Stimulated activated CD4-positive, alpha-beta T cell treated with anti-CD3 and anti-CD28 coated beads, Interleukin-1b, Interleukin-23, amount 100 ng/mL, for 24 hours (primary cell): ENCODE measurements around the gene TMEM253.
A peak's percentile ranks its signal among the peaks of the same experiment; 100 is the strongest.

Source experiments
- DNase-seq, 4 experiments: peaks; one replicate each; pipeline ENCODE4 v3.0.0-alpha.2; 2020; ENCODE audit warnings: low read depth in 4 of 4, low spot score in 1 of 4

Gene TMEM253

DNA sequence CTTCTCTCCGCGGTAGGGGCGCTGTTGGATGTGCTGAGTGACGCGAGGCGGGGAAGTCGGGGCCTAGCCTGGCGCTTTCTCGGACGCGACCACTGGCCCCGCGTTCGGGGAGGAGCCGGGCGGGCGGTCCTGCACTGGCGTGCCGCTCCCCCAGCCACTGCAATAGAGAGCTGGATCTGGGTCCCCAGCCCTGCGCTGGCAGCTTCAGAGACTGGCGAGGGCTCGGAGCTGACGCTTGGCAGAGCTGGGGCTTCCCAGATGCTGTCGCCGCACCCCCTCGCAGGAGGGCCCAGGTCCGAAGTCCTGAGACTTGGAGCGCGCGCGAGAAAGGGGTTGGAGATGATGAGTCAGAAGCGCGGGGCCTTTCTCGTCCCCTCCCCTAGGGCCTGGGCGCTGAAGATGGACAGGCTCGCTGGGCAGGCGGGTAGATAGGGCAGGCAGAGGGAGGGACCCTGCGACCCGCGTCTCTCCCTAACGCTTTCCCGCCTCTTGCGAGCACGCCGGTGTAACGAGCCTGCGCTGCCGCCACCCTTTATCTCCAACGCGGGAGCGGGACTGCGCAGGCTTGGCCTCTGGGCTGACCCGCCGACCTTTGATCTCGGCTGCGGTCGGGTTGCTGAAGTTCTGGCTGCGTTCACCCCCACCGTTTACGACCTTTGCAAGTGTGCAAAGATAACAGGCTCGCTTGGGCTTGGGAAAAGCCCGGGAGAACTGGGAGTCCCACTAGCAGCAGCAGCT, 3.0 kb downstream of the TMEM253 start:
- DNase-seq, result peak; percentile 83 to 89 (median 86)

DNA sequence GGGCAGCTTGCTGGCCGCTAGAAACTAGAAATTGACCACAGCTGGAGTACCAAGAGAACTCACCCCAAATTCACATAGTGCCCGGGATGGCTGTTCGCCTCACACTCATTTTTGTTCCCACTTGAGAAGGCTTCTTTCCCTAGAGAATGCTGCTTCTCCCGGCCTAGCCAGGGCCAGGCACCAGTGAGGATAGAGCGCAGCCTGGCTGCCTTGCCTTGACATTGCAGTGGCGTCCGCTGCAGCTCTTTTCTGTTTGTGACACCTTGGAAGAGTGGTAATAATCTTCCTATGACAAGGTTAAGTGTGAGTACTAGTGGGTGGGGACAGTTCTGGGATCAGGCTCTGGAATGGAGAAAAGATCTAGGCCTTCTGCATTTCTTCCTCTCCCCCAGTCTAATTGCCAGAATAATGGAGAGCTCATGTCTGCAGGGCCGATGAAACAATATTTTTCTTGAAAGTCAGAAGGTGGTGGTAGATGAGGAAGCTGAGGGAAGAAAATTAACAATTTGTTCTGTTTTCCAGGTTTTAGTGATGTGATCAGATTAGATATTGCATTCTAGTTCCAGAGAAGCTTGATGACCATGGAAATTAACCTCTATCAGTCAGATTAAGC, 3.7 kb downstream of the TMEM253 start:
- peak in 2 of 4 experiments; percentile 48 to 52 for DNase-seq

GRCh38 chr14:21105095-21105494, 4.2 kb downstream of the TMEM253 start:
- DNase-seq, result no peak

- DNase-seq, result no peak
Measured at GRCh38 chr14:21106176-21106497, 5.3 kb downstream of the TMEM253 start.

DNA sequence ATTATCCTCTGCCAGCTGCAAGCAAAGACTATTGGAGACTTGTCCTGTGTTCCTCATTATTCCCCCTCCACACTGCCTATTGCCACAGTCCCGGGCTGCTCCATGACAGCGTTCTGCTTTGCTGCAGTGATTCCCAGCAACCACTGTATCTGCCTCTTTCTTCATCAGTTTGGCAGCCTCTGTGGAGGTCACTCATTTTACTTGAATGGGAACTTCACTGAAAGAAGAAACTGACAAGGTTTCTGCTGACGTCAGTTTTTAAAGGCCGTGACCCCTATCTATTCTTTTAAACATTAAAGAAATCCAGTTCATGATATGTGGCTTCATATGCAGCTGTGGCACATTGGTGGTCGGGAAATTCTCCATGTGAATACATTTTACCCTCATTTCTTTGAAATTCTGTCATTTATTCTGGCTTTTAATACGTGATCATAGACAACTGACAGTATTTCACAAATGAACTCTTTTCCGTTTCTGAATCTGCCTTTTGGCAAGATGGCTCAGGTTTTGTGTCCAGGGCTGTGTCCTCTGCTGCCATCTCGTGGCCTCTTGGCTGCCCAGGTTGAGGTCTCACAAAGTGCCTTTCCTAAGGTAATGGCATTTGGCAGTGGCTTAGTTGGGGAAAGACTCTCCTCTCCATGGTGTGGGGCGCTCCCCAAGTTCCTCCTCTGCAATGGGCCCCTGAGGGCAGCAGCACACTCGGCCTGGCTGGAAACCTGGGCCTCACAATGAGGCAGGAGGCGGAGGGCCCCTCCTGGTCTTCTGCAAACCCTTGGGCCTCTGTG, 5.8 kb downstream of the TMEM253 start:
- peak in 3 of 4 experiments; percentile 52 to 67 (median 58) for DNase-seq

- no peak for DNase-seq
Measured at GRCh38 chr14:21107283-21107800, 6.5 kb downstream of the TMEM253 start.

- no peak for DNase-seq
Measured at GRCh38 chr14:21108791-21109190, 7.9 kb downstream of the TMEM253 start.

- no peak for DNase-seq
Measured at GRCh38 chr14:21109377-21110138, 8.7 kb downstream of the TMEM253 start.

- no peak for DNase-seq
Measured at GRCh38 chr14:21112255-21112654, 11.4 kb downstream of the TMEM253 start.

GRCh38 chr14:21113369-21113768, 12.5 kb downstream of the TMEM253 start:
- no peak for DNase-seq

- DNase-seq, result no peak
Measured at GRCh38 chr14:21118933-21119332, 18.1 kb downstream of the TMEM253 start.

GRCh38 chr14:21120686-21121085, 19.8 kb downstream of the TMEM253 start:
- DNase-seq, result no peak

DNA sequence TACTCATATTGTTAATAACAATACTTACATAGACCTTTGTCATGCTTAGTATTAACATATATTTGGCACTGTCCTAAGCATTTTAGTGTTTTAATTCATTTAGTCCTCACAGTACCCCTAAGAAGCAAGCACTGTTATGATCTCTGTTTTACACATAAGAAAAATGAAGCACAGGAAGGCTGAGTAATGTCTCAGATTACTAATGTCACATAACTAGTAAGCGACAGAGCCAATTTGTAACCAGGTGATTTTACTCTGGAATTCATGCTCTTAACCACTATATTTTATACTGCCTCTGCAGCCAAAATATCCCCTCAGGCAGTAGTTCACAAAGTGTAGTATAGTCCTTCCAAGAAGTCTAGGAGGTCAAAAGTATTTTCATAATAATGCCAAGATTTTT, 20.3 kb downstream of the TMEM253 start:
- DNase-seq, result no peak

GRCh38 chr14:21123429-21123828, 22.6 kb downstream of the TMEM253 start:
- no peak for DNase-seq

GRCh38 chr14:21133901-21134300, 33.0 kb downstream of the TMEM253 start:
- no peak for DNase-seq

DNA sequence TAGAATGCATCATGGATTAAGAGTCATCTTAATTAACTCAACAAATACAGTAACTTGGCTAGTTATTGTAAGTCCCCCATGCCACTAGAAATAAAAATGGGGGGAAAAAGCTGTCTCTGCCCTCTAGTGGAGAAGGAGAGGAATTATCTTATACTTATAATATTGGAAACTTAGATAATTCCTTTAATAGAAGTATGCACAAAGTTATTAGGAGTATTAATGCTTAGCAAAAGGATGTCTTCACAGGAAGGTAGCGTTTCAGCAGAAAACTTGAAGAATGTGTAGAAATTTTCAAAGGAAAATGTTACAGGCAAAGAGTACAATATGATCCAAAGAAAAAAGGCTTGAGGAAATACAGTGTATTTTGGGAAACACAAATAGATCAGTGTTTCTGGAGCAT, 35.2 kb downstream of the TMEM253 start:
- no peak for DNase-seq

GRCh38 chr14:21142357-21142756, 41.5 kb downstream of the TMEM253 start:
- no peak for DNase-seq

- no peak for DNase-seq
Measured at GRCh38 chr14:21145437-21145836, 44.6 kb downstream of the TMEM253 start.

GRCh38 chr14:21149641-21150367, 48.9 kb downstream of the TMEM253 start:
- no peak for DNase-seq
